Measurements from ENCODE around the gene DPEP3.
"Not testable (repeated sequence)": the region's sequence is repeated elsewhere in the genome, so short reads cannot be mapped to it uniquely, and the experiment has no call there.

Gene DPEP3

DNA sequence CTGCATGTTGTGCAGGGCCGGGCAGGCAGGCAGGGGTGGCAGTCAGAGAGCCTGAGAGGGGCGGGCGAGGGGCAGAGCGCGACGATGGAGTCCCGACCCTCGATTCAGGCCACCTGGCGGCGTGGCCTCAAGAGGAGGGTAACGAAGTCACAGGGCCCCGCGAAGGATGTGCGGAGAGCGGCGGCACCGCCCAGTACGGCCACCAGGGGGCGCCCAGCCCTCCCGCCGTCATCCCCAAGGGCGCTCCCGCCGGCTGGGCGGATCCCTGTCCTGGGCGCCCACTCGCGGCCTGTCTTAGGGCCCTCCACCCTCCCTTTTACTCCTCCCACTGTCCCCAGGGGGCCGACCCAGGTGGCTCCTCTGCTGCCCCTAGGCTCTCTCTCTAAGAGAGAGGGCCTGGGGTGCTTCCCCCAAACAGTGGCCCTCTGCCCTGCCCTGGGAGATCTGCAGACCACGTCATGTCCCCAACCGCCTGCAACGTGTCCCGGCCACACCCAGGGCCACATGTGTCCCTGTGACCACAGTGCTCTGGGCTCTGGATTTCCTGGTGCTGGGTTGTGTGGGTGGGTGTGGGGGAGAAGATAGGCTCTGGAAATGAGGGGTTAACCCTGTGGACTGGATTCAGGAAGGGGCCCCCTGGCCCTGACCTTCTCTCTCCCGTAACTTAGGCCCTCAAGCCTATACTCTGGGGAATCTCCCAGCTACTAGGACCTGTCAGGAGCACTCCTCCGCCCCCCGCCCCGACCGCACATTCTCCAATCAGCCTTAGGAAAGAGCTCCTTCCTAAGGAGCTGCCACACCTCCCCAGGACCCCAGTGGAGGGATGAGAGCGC lies 13.1 kb upstream of the DPEP3 start:
- DNase-seq: peak; percentile 78

GRCh38 chr16:67992661-67993206 lies 12.4 kb upstream of the DPEP3 start:
- DNase-seq: no peak

- no peak for DNase-seq
Measured at GRCh38 chr16:67990018-67990386, 9.7 kb upstream of the DPEP3 start.

- no peak for DNase-seq
Measured at GRCh38 chr16:67989322-67990017, 9.2 kb upstream of the DPEP3 start.

GRCh38 chr16:67988675-67989074 lies 8.4 kb upstream of the DPEP3 start:
- no peak for DNase-seq

GRCh38 chr16:67987460-67988160 lies 7.3 kb upstream of the DPEP3 start:
- no peak for DNase-seq

DNA sequence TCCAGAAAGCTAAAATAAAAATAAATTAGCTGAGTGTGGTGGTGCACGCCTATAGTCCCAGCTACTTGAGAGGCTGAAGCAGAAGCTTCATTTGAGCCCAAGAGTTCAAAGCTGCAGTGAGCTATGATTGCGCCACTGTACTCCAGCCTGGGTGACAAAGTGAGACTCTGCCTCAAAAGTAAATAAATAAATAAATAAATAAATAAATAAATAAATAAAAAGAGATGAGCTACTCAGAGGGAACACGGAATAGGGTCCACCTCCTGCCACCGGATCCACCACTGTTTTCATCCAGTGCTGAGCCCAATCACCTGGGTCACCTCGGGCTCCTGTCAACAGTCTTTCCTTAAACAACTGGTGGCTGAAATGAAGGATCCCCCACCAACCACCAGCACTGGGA lies 6.7 kb upstream of the DPEP3 start:
- no peak for DNase-seq

GRCh38 chr16:67982011-67982696 lies 1.9 kb upstream of the DPEP3 start:
- no peak for DNase-seq

DNA sequence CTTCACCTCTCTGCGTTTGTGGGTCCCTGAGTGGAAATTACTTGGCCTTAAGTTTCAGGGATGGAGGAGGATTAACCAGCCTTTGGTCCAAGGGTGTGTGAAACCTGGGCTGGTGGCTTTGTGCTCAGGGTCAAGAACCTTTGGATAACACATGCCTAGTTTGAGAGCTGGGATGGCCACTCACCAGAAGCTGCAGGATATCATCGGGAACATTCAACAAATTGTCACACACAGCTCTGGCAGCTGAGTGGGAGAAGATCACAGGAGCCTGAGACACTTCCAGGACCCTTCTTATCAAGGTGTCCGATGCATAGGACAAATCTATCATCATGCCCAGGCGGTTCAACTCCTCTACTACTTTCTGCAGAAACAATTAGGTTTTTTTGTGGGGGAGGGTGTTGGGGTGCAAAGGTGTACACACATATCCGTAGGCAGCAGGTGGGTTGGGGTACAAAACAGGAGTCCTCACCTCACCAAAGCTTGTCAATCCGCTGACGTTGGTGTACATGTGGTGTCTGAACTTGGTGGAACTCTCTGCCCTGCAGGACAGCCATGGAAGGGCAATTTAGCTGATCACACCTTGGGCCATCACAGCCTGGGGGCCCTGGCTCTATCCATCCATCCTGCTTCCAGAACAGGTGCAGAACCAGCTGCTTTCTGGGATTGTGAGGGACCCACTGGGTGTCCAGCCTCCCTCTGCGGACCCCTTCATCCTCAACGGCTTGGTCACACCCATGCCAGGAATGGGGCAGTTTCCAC lies 2.7 kb downstream of the DPEP3 start:
- DNase-seq: no peak

DNA sequence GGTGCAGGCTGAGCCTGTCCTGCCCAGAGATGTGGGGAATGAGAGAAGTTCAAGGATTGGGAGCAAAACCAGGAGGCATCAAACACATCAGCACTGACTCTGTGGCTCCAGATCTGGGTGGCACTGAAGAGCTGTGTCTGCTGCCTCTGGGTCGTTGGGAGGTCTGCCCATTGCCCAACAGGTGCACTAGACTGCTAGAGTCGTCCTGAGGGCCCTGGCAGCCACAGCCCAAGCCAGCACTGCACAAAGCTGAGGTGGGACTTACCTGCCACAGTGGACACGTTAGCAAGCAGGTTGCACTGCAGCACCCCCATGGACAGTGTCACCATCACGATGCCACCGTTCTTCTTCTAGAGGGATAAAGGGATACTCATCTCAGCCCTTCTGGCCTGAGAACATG lies 3.3 kb downstream of the DPEP3 start:
- DNase-seq: no peak

DNA sequence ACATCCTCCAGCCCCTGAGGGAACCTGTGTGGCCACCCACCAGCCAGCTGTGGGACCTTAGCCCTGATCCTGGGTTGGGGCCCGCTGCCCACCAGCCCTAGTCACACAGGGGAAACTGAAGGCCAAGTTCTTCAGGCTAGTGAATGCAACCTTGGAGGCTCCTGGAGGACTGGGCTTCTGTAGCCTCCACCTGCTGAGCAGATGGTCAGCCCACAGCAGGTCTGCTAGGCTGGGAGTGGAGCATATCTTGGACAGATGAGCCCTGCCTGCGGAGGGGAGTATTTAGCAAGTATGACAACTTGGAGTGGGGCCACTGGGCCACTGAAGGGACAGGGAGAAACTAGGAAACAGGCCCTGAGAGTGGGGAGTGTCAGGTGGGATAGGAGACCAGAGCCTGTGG lies 4.1 kb downstream of the DPEP3 start:
- no peak for DNase-seq

DNA sequence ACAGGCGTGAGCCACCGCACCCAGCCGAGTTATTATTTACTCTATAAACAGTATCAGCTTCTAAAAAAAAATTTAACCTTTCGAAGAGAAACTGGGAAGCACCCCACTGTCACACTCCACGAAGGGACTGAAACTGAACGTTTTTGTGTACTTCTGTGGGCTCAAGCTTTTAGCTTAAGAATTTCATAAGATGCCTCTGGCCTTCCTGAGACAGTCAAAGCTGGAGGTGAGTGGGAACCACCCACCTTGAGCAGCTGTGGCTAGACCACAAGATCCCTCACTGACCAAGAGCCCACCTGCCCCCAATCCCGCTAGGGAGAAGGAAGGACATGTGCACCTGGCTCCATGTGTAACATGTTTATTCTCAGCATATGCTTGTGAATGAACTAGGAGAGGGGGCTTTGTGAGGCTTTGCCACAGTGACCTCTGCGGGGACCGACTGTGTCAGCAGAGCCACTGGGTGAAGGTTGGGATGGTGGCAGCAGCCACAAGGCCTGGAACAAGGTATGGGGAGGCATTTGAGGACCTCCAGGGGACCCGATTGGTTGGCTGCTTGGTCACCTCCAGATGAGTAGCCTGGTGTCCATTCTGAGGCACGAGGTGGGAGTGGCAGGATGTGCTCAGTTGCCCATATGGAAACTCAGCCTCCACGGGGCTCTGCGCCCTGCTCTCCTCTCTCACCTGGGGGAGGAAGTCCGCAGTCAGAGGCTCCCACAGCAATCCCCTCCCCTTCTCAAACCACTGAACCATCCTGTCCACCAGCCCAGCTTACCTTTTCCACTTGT lies 4.8 kb downstream of the DPEP3 start:
- no peak for DNase-seq

GRCh38 chr16:67972285-67972684 lies 8.0 kb downstream of the DPEP3 start:
- not testable (repeated sequence) for DNase-seq

- DNase-seq: no peak
Measured at GRCh38 chr16:67971111-67971510, 9.2 kb downstream of the DPEP3 start.

DNA sequence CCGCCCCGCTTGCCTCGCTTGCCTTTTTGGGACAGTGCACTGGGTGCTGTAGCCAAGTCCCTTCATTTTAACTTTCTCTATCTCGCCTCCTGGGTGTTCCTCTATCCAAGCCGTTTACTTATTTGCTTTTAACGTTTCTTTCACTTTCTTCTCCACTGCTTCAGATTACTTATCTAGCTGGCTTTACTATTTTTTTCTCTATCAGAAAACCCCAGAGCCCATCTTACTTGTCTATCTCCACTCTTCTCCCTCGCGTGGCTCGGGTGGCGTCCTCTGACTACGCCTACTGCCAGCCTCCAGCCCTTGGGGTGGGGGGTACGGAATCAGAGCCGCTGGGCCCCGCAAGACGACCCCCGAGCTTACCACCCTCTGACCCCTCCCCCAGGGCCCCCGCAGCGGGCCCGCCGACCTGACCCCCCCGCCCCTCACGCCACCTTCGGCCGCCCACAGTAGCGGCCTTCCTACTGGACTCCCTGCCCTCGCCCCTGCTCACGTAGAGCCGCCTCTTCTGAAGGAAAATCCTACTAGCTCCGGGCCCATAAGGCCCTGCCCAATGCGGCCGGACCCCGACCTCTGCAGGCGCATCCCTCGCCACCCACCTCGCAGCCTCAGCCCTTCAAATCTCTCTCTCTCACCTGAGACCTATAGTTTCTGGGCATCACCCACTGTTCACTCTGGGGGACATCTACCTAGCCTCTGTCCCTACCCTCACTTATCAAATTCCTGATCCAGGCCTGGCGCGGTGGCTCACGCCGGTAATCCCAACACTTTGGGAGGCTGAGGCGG lies 10.9 kb downstream of the DPEP3 start:
- DNase-seq: no peak

GRCh38 chr16:67968400-67969253 lies 11.7 kb downstream of the DPEP3 start, which contains the start of gene SLC12A4:
Gene SLC12A4 (minus strand): TSS chr16:67968637. CDS start chr16:67968553, 84 bp downstream.
- peak; percentile 82 for DNase-seq

DNA sequence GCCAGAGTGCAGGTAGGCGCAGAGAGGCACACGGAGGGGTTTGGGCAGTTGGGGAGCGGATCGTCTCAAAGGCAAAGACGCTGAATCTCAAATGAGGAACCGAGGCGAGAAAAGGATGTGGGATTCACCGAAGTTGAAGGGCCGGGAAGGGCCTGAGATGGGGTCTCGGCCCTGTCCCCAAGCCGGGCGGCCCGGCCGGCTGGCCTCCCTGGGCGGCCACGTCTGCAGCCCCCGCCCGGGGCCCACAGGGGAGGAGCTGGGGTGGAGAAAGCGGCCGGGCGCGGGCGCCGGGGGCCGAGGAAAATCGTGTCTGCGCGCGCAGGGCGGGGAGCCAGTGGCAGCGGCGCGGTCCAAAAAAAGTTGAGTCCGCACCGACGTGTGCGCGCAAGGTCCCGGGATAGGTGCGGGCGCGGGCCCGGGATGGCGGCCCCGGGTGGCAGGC lies 12.3 kb downstream of the DPEP3 start:
- DNase-seq: no peak

DNA sequence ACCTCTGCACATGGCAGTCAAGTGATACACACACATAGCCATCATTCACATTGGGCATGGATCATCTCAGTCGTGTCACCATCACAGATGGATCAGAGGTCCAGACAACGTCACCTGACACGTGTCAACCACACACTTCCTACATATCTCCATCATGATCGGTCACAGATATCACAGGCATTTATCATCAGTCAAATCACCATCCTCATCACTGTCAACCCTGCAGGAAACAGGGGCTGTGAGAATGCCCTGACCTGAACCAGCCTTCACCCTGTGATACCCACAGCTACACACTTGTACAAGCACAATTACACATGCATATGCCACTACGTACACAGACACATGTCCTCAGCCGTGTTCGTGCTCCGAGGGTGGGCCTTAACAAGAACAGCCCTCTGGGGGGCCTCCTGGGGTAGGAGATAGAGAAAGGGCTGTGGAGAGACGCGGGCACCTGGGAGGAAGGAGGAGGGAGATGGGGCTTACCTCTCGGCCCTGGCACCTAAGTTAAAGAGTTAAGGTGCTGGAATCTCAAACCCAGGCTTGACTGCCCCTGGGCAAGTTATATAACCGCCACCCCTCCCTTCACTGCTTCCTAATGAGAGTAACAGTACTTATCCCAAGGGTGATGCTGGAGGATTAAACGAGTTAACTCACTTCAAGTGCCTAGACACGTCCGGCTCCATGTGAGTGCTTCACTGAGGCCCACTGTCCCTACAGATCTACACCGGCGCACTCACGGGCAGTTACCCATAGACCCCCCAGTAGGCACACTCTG lies 12.9 kb downstream of the DPEP3 start:
- peak; percentile 31 for DNase-seq
